GM10266 (cell line): ENCODE results near the gene ANKS1B.

Source experiments
- DNase-seq: peaks from one replicate; pipeline ENCODE4 v3.0.0; 2012; ENCODE audit errors: extremely low spot score
- CTCF ChIP-seq: IDR thresholded peaks from 2 replicates; pipeline ENCODE4 v1.5.1; 2012; ENCODE audit warnings: mild to moderate bottlenecking, low read depth; ENCODE audit not compliant: control insufficient read depth, insufficient read depth; ENCODE audit errors: missing control alignments

Gene ANKS1B

GRCh38 chr12:99984271-99985128, at the start of gene ANKS1B:
Gene ANKS1B (minus strand): TSS chr12:99984936. CDS start chr12:99984237, 699 bp downstream.
- DNase-seq = peak; percentile 76
- TF ChIP-seq CTCF = no peak

GRCh38 chr12:100031836-100032235, 47.1 kb upstream of the ANKS1B start:
- DNase-seq = no peak
- no peak for TF ChIP-seq CTCF

- TF ChIP-seq CTCF = no peak
- DNase-seq = no peak
Observed at GRCh38 chr12:100027671-100028070, 42.9 kb upstream of the ANKS1B start.

- TF ChIP-seq CTCF = no peak
- no peak for DNase-seq
Observed at GRCh38 chr12:100026241-100026640, 41.5 kb upstream of the ANKS1B start.

- DNase-seq = no peak
- no peak for TF ChIP-seq CTCF
Observed at GRCh38 chr12:100024974-100025555, 40.3 kb upstream of the ANKS1B start.

GRCh38 chr12:100020370-100020769, 35.6 kb upstream of the ANKS1B start:
- no peak for DNase-seq

More at GRCh38 chr12:100020370-100020769, 35.6 kb upstream of the ANKS1B start:
- no peak for TF ChIP-seq CTCF
